HG03159 (cell line): ENCODE results near the gene ELF2.
A peak's percentile ranks its signal among the peaks of the same experiment; 100 is the strongest.
"Not testable (repeated sequence)": the region's sequence is repeated elsewhere in the genome, so short reads cannot be mapped to it uniquely, and the experiment has no call there.

Source experiments
- ATAC-seq: cut with Tn5 transposase; IDR thresholded peaks from one replicate; pipeline ENCODE4 v1.9.1; 2021; ENCODE audit warnings: mild to moderate bottlenecking, moderate library complexity; ENCODE audit not compliant: unreplicated experiment

Gene ELF2

GRCh38 chr4:139082750-139083606, 94.0 kb downstream of the ELF2 start:
- peak; percentile 82 for ATAC-seq

- no peak for ATAC-seq
These were observed 98.1 kb downstream of the ELF2 start for GRCh38 chr4:139078926-139079325.

GRCh38 chr4:139077567-139078355, 99.3 kb downstream of the ELF2 start:
- no peak for ATAC-seq

- no peak for ATAC-seq
These were observed 100.8 kb downstream of the ELF2 start for GRCh38 chr4:139076016-139076744.

GRCh38 chr4:139060591-139060990, 116.4 kb downstream of the ELF2 start:
- ATAC-seq, result no peak

- not testable (repeated sequence) for ATAC-seq
These were observed 118.0 kb downstream of the ELF2 start for GRCh38 chr4:139059026-139059425.

GRCh38 chr4:139054791-139055505, 122.1 kb downstream of the ELF2 start:
- ATAC-seq, result no peak

GRCh38 chr4:139053909-139054308, 123.1 kb downstream of the ELF2 start:
- ATAC-seq, result no peak

GRCh38 chr4:139050446-139050845, 126.6 kb downstream of the ELF2 start:
- no peak for ATAC-seq

- ATAC-seq, result no peak
These were observed 129.0 kb downstream of the ELF2 start for GRCh38 chr4:139048026-139048425.

- no peak for ATAC-seq
These were observed 132.7 kb downstream of the ELF2 start for GRCh38 chr4:139044291-139044690.

- ATAC-seq, result no peak
These were observed 134.0 kb downstream of the ELF2 start for GRCh38 chr4:139042981-139043460.

GRCh38 chr4:139038874-139039443, 138.1 kb downstream of the ELF2 start:
- no peak for ATAC-seq

- ATAC-seq, result no peak
These were observed 140.1 kb downstream of the ELF2 start for GRCh38 chr4:139036885-139037284.

- ATAC-seq, result no peak
These were observed 141.4 kb downstream of the ELF2 start for GRCh38 chr4:139035650-139036049.

GRCh38 chr4:139030614-139031235, 146.3 kb downstream of the ELF2 start:
- ATAC-seq, result peak; percentile 71

GRCh38 chr4:139029866-139030363, 147.1 kb downstream of the ELF2 start:
- not testable (repeated sequence) for ATAC-seq

- ATAC-seq, result no peak
These were observed 148.8 kb downstream of the ELF2 start for GRCh38 chr4:139028191-139028661.

- no peak for ATAC-seq
These were observed 149.2 kb downstream of the ELF2 start for GRCh38 chr4:139027776-139028175.
